ENCODE measurements around the gene E2F8.

GRCh38 chr11:19275496-19275895 is 34.8 kb upstream of the E2F8 start:
- TF ChIP-seq, protein P1, sequence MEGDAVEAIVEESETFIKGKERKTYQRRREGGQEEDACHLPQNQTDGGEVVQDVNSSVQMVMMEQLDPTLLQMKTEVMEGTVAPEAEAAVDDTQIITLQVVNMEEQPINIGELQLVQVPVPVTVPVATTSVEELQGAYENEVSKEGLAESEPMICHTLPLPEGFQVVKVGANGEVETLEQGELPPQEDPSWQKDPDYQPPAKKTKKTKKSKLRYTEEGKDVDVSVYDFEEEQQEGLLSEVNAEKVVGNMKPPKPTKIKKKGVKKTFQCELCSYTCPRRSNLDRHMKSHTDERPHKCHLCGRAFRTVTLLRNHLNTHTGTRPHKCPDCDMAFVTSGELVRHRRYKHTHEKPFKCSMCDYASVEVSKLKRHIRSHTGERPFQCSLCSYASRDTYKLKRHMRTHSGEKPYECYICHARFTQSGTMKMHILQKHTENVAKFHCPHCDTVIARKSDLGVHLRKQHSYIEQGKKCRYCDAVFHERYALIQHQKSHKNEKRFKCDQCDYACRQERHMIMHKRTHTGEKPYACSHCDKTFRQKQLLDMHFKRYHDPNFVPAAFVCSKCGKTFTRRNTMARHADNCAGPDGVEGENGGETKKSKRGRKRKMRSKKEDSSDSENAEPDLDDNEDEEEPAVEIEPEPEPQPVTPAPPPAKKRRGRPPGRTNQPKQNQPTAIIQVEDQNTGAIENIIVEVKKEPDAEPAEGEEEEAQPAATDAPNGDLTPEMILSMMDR (IDR thresholded peaks at IDR 0.05), result no peak
- no peak for TF ChIP-seq EZH2 (IDR thresholded peaks at IDR 0.05; ENCODE audit: borderline replicate concordance, insufficient read depth, low read depth, low read length, poor library complexity, severe bottlenecking)

All from B cell (primary cell).